ENCODE data around the gene DCTN1. TPM values are rescaled to one million over a fixed set of nuclear protein-coding genes. Genes with fewer than 3 reads are reported as not detected.
"Not testable (repeated sequence)": the region's sequence is repeated elsewhere in the genome, so short reads cannot be mapped to it uniquely, and the experiment has no call there.

The DCTN1 gene
- total RNA-seq, 1 donor from 2014 or later: 104 TPM

- Mint-ChIP-seq H3K27me3 (ENCODE audit: low read depth) (peaks cover 3% of the 10 kb centered on the region), H3K27ac (no peak overlapping the region)
Observed at GRCh38 chr2:74347742-74348141, 32.4 kb downstream of the DCTN1 start.

GRCh38 chr2:74347303-74347702 is 32.8 kb downstream of the DCTN1 start:
- H3K4me3 Mint-ChIP-seq (ENCODE audit: low read depth): no peak overlapping the region
- no peak overlapping the region for H3K27ac Mint-ChIP-seq
- no peak for DNase-seq (ENCODE audit: low spot score)
- no peaks in the 10 kb centered on the region for H3K4me1 Mint-ChIP-seq (ENCODE audit: low read depth)
- H3K9me3 Mint-ChIP-seq: no peaks in the 10 kb centered on the region
- H3K27me3 Mint-ChIP-seq (ENCODE audit: low read depth): peaks cover 3% of the 10 kb centered on the region
- intact Hi-C loops (cut with micrococcal nuclease): no loop called here
- no peaks in the 10 kb centered on the region for H3K36me3 Mint-ChIP-seq (ENCODE audit: low read depth)

More at GRCh38 chr2:74347742-74348141, 32.4 kb downstream of the DCTN1 start:
- DNase-seq (ENCODE audit: low spot score): no peak
- Mint-ChIP-seq H3K4me3 (ENCODE audit: low read depth) (no peak overlapping the region), H3K4me1 (ENCODE audit: low read depth) (no peaks in the 10 kb centered on the region), H3K9me3 (no peaks in the 10 kb centered on the region), H3K36me3 (ENCODE audit: low read depth) (no peaks in the 10 kb centered on the region)
- intact Hi-C loops (cut with micrococcal nuclease): no loop called here

- H3K36me3 Mint-ChIP-seq (ENCODE audit: low read depth): no peaks in the 10 kb centered on the region
- intact Hi-C loops (cut with micrococcal nuclease): no loop called here
- no peaks in the 10 kb centered on the region for H3K4me1 Mint-ChIP-seq (ENCODE audit: low read depth)
- H3K4me3 Mint-ChIP-seq (ENCODE audit: low read depth): no peak overlapping the region
- DNase-seq (ENCODE audit: low spot score): no peak
- peaks cover 3% of the 10 kb centered on the region for H3K27me3 Mint-ChIP-seq (ENCODE audit: low read depth)
- H3K9me3 Mint-ChIP-seq: no peaks in the 10 kb centered on the region
- H3K27ac Mint-ChIP-seq: no peak overlapping the region
Observed at GRCh38 chr2:74345272-74345943, 34.7 kb downstream of the DCTN1 start.

- Mint-ChIP-seq H3K27ac (no peak within 1 kb of the TSS), H3K4me1 (ENCODE audit: low read depth) (no peaks in the 10 kb centered on the region), H3K27me3 (ENCODE audit: low read depth) (peaks cover 3% of the 10 kb centered on the region), H3K4me3 (ENCODE audit: low read depth) (no peak within 1 kb of the TSS), H3K9me3 (no peaks in the 10 kb centered on the region), H3K36me3 (ENCODE audit: low read depth) (no peaks in the 10 kb centered on the region)
- DNase-seq (ENCODE audit: low spot score): no peak
- intact Hi-C loops (cut with micrococcal nuclease): no loop called here
Observed at GRCh38 chr2:74343316-74343715, 36.8 kb downstream of the DCTN1 start, which contains the start of gene SLC4A5. TSS of gene SLC4A5 (minus strand) at chr2:74343416. CDS start at chr2:74315023, 28,393 bp downstream.

GRCh38 chr2:74336227-74336626 is 43.9 kb downstream of the DCTN1 start:
- H3K36me3 Mint-ChIP-seq (ENCODE audit: low read depth); intact Hi-C loops (cut with micrococcal nuclease); H3K27me3 Mint-ChIP-seq (ENCODE audit: low read depth); H3K27ac Mint-ChIP-seq; H3K9me3 Mint-ChIP-seq; H3K4me3 Mint-ChIP-seq (ENCODE audit: low read depth); H3K4me1 Mint-ChIP-seq (ENCODE audit: low read depth); DNase-seq (ENCODE audit: low spot score): not testable (repeated sequence)

- Mint-ChIP-seq H3K36me3 (ENCODE audit: low read depth) (no peaks in the 10 kb centered on the region), H3K27me3 (ENCODE audit: low read depth) (peaks cover 6% of the 10 kb centered on the region), H3K27ac (no peak overlapping the region), H3K4me3 (ENCODE audit: low read depth) (no peak overlapping the region), H3K4me1 (ENCODE audit: low read depth) (no peaks in the 10 kb centered on the region), H3K9me3 (no peaks in the 10 kb centered on the region)
- peak; percentile 56 for DNase-seq (ENCODE audit: low spot score)
- intact Hi-C loops (cut with micrococcal nuclease): loop anchor here (1.0 kb wide), 2 partner anchors 68 to 85 kb away; no protein-coding TSS in a partner anchor
Observed at GRCh38 chr2:74334931-74335333, 45.2 kb downstream of the DCTN1 start.

- H3K27ac Mint-ChIP-seq: no peak overlapping the region
- intact Hi-C loops (cut with micrococcal nuclease): no loop called here
- no peaks in the 10 kb centered on the region for H3K9me3 Mint-ChIP-seq
- DNase-seq (ENCODE audit: low spot score): no peak
- H3K4me1 Mint-ChIP-seq (ENCODE audit: low read depth): no peaks in the 10 kb centered on the region
- no peaks in the 10 kb centered on the region for H3K36me3 Mint-ChIP-seq (ENCODE audit: low read depth)
- H3K27me3 Mint-ChIP-seq (ENCODE audit: low read depth): peaks cover 6% of the 10 kb centered on the region
- no peak overlapping the region for H3K4me3 Mint-ChIP-seq (ENCODE audit: low read depth)
Observed at GRCh38 chr2:74333896-74334586, 46.1 kb downstream of the DCTN1 start.

- H3K4me3 Mint-ChIP-seq (ENCODE audit: low read depth): no peak overlapping the region
- no peak for DNase-seq (ENCODE audit: low spot score)
- intact Hi-C loops (cut with micrococcal nuclease): no loop called here
Observed at GRCh38 chr2:74333175-74333574, 46.9 kb downstream of the DCTN1 start.

GRCh38 chr2:74332550-74333174 is 47.4 kb downstream of the DCTN1 start:
- Mint-ChIP-seq H3K4me1 (ENCODE audit: low read depth) (no peaks in the 10 kb centered on the region), H3K27ac (no peak overlapping the region), H3K9me3 (no peaks in the 10 kb centered on the region), H3K4me3 (ENCODE audit: low read depth) (no peak overlapping the region), H3K27me3 (ENCODE audit: low read depth) (peaks cover under 1% of the 10 kb centered on the region), H3K36me3 (ENCODE audit: low read depth) (no peaks in the 10 kb centered on the region)
- intact Hi-C loops (cut with micrococcal nuclease): no loop called here
- DNase-seq (ENCODE audit: low spot score): no peak

More at GRCh38 chr2:74333175-74333574, 46.9 kb downstream of the DCTN1 start:
- no peaks in the 10 kb centered on the region for H3K4me1 Mint-ChIP-seq (ENCODE audit: low read depth)
- H3K27ac Mint-ChIP-seq: no peak overlapping the region
- peaks cover 6% of the 10 kb centered on the region for H3K27me3 Mint-ChIP-seq (ENCODE audit: low read depth)
- H3K9me3 Mint-ChIP-seq: no peaks in the 10 kb centered on the region
- no peaks in the 10 kb centered on the region for H3K36me3 Mint-ChIP-seq (ENCODE audit: low read depth)

GRCh38 chr2:74328573-74328972 is 51.5 kb downstream of the DCTN1 start:
- H3K9me3 Mint-ChIP-seq: no peaks in the 10 kb centered on the region
- intact Hi-C loops (cut with micrococcal nuclease): no loop called here
- H3K27ac Mint-ChIP-seq: no peak overlapping the region
- no peaks in the 10 kb centered on the region for H3K4me1 Mint-ChIP-seq (ENCODE audit: low read depth)
- H3K4me3 Mint-ChIP-seq (ENCODE audit: low read depth): no peak overlapping the region
- DNase-seq (ENCODE audit: low spot score): no peak
- H3K27me3 Mint-ChIP-seq (ENCODE audit: low read depth): peaks cover 2% of the 10 kb centered on the region
- no peaks in the 10 kb centered on the region for H3K36me3 Mint-ChIP-seq (ENCODE audit: low read depth)

- Mint-ChIP-seq H3K36me3 (ENCODE audit: low read depth) (no peaks in the 10 kb centered on the region), H3K27ac (no peak overlapping the region), H3K4me3 (ENCODE audit: low read depth) (no peak overlapping the region), H3K9me3 (no peaks in the 10 kb centered on the region), H3K27me3 (ENCODE audit: low read depth) (peaks cover 4% of the 10 kb centered on the region), H3K4me1 (ENCODE audit: low read depth) (no peaks in the 10 kb centered on the region)
- no peak for DNase-seq (ENCODE audit: low spot score)
- intact Hi-C loops (cut with micrococcal nuclease): no loop called here
Observed at GRCh38 chr2:74328074-74328473, 52.0 kb downstream of the DCTN1 start.

- peaks cover 4% of the 10 kb centered on the region for H3K27me3 Mint-ChIP-seq (ENCODE audit: low read depth)
- intact Hi-C loops (cut with micrococcal nuclease): no loop called here
- no peaks in the 10 kb centered on the region for H3K36me3 Mint-ChIP-seq (ENCODE audit: low read depth)
- no peak for DNase-seq (ENCODE audit: low spot score)
- no peak overlapping the region for H3K4me3 Mint-ChIP-seq (ENCODE audit: low read depth)
- H3K4me1 Mint-ChIP-seq (ENCODE audit: low read depth): no peaks in the 10 kb centered on the region
- no peaks in the 10 kb centered on the region for H3K9me3 Mint-ChIP-seq
- H3K27ac Mint-ChIP-seq: no peak overlapping the region
Observed at GRCh38 chr2:74327627-74328026, 52.5 kb downstream of the DCTN1 start.

- H3K27me3 Mint-ChIP-seq (ENCODE audit: low read depth): peaks cover 4% of the 10 kb centered on the region
- no peaks in the 10 kb centered on the region for H3K36me3 Mint-ChIP-seq (ENCODE audit: low read depth)
- no peak for DNase-seq (ENCODE audit: low spot score)
- H3K4me1 Mint-ChIP-seq (ENCODE audit: low read depth): no peaks in the 10 kb centered on the region
- H3K4me3 Mint-ChIP-seq (ENCODE audit: low read depth): no peak overlapping the region
- no peaks in the 10 kb centered on the region for H3K9me3 Mint-ChIP-seq
- intact Hi-C loops (cut with micrococcal nuclease): no loop called here
- no peak overlapping the region for H3K27ac Mint-ChIP-seq
Observed at GRCh38 chr2:74327199-74327598, 52.9 kb downstream of the DCTN1 start.

All from activated T-helper 2 cell treated with anti-CD3 and anti-CD28 coated beads, Interferon-gamma antibody, Interleukin-2, Interleukin-4, amounts not matched to agents 10 μg/mL and 5 μg/mL and 100 μg/mL, durations not matched to agents 14 hours and 24 hours and 36 hours (primary cell).